T47D (cell line): ENCODE results near the gene GLT8D2.

Source experiments
- DNase-seq, 2 experiments: peaks; one replicate each; pipeline versions ENCODE4 v3.0.0 to v3.0.0-alpha.2; 2011 to 2012; ENCODE audit warnings: low read depth in 1 of 2, low spot score in 1 of 2
- JUND ChIP-seq: IDR thresholded peaks from 2 replicates; pipeline ENCODE4 v1.6.1; 2012; ENCODE audit warnings: low read depth
- in situ Hi-C: cut with HindIII; loops from 2 replicates; pipeline ENCODE4 v1.10.0; 2016; ENCODE audit warnings: low sequenced_read_pairs, low pct_unique_long_range_greater_than_20kb

The GLT8D2 gene

DNA sequence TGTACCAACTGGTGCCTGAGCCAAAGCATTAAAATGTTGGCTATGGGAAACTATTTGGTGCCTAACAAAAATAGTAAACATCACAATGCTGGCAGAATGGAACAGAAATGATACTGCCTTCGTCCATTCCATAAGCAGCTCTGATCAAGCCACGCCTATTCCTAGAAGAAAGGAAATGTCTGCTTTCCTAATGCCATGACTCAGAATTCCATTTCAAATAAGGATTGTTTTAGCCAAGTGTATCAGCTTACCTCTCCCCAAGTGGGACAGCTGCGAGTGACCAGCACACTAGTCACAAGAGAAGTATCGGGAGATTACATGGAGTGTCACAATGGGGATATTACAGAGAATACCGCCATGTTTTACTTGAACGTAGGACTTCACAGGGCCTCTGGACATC lies 38.7 kb downstream of the GLT8D2 start:
- no peak for DNase-seq
- in situ Hi-C loops: no loop called here
- TF ChIP-seq JUND: no peak

DNA sequence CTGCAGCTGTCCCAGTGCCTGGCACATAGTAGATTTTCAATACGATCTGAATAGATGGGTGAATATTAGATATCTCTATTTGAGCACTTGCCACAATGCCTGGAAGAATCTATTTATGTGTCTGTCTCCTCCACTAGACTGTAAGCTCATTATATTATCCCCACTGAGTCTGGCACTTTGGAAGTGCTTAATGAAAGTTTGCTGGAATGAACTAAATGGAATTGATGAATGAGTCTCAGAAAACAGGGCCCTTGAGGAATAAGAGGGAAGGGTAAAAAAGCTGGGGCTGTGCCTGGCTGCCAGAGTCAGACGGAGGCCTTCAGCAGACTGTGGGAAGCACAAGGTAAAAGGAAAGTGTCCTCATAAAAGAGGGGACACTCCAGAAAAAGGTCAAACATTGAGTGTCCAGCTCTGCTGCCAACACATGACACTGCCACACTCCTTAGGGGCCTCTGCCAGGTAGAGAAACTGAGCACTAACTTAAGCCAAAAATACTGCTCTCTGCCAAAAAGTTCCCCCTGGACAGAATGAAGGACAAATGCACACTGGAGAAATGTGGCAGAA lies 39.3 kb downstream of the GLT8D2 start:
- no peak for DNase-seq
- TF ChIP-seq JUND: no peak
- in situ Hi-C loops: no loop called here

DNA sequence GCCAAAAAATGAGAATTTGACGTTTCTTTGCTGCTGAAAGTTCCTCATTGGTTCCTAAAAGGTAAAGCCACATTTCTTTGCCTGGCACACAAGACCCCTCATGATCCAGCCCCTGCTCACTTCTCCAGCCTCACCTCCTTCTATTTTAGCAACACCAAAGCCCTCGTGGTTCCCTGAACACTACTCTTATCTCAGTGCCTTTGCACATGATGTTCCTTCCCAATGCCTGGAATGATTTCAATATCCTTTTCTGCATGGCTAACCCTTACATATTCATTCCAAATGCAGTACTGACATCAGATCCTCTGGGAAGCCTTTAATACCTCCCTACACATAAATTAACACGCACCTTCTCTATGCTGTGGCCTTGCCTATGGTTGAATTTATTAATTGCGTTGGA lies 39.9 kb downstream of the GLT8D2 start:
- no peak for DNase-seq
- in situ Hi-C loops: no loop called here
- no peak for TF ChIP-seq JUND

DNA sequence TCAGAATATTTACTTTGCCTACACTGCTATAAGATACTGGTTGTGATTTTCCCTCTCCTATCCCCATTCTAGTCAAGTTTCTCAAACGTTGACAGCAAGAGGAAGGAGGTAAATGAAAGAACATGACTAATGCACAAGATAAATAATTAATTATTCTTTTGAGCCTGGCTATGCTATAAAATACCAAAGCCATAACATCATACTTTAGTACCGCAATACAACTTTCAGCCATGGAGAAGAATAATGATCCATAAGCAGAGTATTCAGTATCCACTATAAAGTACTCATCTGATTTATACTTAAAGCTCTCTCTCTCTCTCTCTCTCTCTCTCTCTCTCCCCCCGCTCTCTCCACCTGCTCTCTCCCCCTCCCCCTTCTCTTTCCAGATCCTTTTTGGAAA lies 43.1 kb downstream of the GLT8D2 start:
- DNase-seq: no peak
- in situ Hi-C loops: no loop called here
- no peak for TF ChIP-seq JUND

DNA sequence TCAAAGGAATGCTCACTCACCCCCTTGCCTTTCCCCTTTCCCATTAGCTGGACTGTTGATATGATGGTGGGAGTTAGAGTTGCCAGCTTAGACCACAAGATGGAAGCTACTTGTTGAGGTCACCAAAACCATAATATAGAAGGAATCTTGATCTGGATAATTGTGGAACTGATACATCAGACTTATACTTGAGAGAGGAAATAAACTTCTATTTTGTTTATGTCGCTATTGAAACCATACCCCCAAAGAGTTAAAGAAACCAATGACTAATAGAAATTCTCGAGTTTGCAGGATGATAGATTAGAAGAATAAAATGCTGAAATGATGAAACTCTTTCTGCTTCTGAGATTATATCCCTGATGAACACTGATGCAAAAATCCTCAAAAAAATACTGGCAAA lies 46.4 kb downstream of the GLT8D2 start:
- no peak for DNase-seq
- no peak for TF ChIP-seq JUND
- in situ Hi-C loops: no loop called here

DNA sequence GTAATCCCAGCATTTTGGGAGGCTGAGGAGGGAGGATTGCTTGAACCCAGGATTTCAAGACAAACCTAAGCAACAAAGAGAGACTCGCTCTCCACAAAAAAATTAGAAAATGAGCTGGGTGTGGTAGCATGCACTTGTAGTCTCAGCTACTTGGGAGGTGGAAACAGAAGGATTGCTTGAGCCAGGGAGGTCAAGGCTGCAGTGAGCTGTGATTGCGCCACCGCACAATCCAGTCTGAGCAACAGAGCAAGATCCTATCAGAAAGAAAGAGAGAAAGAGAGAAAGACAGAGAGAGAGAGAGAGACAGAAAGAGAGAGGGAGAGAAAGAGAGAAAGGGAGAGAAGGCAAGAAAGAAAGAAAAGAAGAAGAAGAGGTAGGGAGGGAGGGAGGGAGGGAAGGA lies 47.3 kb downstream of the GLT8D2 start:
- no peak for DNase-seq
- in situ Hi-C loops: no loop called here
- TF ChIP-seq JUND: no peak

DNA sequence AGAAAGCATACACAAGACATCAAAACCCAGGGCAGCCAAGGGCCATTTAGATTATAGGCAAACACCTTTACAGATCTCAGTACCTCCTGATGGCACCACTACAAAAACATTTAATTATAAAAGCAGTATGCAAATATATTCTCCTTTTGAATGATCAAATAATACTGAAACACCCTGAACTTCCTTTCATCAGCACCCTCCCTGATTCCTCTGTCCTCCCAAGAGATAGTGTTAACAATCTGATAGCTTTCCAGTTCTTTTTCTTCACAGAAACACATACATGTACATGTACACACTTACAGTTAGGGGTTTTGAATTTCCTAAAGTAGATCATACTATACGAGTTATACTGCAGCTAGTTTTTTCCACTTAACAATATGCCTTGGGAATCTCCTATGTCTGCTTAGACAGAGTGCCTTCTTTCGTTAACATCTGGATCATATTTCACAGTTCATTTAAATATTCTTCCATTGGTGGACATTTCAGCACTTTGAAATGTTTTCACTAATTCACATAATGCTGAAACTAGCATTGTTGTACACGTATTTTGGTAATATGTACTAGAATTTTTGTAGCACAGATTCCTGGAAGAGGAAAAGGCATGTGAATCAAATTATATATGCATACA lies 49.1 kb downstream of the GLT8D2 start:
- in situ Hi-C loops: no loop called here
- DNase-seq: no peak
- no peak for TF ChIP-seq JUND

DNA sequence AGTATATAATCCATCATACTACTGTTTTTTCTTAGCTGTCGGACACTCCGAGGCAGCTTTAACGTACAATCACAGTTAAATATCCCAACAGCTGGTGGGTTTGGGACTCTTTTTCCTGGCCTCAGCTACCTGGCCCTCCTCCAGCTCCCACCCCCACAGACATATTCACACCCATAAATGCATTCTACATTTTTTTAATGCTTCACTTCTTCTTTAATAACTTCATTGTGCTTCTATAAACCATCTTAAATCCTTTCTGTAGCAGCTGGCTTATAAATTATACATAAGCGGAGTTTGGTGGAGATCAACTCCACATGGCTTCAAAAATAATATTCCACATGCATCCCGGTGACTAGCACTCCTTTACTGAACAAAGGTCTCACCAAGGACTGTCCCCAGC lies 51.0 kb downstream of the GLT8D2 start:
- no peak for TF ChIP-seq JUND
- no peak for DNase-seq
- in situ Hi-C loops: no loop called here

DNA sequence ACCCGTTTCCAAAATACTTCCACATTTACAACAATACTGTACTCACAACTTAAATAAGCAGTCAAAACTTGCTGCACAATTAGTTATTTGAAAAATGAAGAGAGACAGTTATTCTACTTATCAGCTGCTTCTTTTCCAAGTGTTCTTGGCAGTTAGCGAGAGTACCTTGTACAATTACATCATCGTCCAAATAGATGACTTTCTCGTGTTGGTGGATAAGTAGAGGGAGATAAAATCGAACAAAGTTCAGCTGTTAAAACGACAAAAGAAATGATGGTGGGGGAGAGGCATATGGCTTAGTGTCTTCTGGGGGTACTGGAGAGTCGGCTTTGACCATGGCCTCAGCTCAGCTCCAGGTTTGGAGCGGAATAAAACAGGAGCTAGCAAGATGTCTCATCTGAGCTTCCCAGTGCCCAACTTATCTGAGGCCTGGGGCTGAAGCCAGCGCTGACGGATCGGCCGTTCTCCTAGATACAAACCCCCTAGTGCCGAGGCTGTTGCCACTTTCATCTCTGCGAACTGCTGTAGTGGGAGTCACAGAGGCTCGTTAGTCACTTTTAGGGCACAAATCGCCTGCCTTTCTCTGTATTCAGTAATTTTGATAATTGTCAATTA lies 52.6 kb downstream of the GLT8D2 start:
- no peak for TF ChIP-seq JUND
- in situ Hi-C loops: no loop called here
- no peak for DNase-seq

DNA sequence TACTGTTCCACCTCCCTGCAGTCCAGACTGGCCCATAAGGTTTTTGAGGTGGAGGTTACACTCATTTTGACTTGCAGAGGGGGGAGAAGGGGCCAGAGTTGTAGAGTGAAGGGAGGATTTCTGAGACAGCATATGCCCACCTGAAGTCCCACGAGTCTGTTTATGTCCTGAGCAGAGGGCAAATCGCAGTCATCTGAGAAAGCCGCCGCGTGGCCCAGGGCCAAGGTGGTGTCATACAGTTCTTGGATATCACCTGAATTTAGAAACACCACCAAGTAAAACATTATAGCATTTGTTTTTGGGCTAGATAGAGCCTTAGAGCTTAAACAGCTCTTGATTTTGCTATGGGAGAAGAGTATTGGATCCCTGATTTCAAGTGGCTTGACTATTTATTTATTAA lies 53.4 kb downstream of the GLT8D2 start:
- DNase-seq: no peak
- in situ Hi-C loops: no loop called here
- no peak for TF ChIP-seq JUND

DNA sequence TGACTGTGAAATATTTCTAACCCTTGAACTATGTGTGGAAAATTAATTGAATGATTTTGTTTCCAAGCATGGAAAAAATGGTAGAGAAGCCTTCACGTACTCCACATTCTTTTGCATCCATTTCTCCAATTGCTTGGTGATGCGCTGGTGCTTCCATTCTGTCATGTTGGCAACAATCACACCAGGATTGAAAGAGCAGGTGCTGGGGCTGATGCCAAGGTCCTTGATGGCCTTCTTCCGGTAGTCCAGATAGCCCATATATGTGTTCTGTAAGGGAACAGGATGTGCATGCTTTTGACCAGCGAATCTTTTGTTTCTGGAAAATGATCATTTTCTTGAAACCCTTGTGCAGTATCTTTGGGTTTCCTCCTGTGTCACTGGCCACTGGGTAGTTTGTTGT lies 55.8 kb downstream of the GLT8D2 start:
- no peak for DNase-seq
- in situ Hi-C loops: no loop called here
- TF ChIP-seq JUND: no peak

DNA sequence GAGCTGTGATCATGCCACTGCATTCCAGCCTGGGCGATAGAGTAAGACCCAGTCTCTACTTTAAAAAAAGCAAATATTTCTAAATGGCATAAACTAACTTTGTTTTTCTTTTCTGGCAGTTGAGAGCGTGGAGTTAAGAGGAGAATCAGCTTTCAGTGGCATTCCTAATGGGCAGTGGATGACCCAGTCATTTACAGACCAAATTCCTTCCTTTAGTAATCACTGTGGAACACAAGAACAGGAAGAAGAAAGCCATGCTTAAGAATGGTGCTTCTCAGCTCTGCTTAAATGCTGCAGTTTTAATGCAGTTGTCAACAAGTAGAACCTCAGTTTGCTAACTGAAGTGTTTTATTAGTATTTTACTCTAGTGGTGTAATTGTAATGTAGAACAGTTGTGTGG lies 63.2 kb downstream of the GLT8D2 start:
- no peak for TF ChIP-seq JUND
- no peak for DNase-seq
- in situ Hi-C loops: no loop called here

DNA sequence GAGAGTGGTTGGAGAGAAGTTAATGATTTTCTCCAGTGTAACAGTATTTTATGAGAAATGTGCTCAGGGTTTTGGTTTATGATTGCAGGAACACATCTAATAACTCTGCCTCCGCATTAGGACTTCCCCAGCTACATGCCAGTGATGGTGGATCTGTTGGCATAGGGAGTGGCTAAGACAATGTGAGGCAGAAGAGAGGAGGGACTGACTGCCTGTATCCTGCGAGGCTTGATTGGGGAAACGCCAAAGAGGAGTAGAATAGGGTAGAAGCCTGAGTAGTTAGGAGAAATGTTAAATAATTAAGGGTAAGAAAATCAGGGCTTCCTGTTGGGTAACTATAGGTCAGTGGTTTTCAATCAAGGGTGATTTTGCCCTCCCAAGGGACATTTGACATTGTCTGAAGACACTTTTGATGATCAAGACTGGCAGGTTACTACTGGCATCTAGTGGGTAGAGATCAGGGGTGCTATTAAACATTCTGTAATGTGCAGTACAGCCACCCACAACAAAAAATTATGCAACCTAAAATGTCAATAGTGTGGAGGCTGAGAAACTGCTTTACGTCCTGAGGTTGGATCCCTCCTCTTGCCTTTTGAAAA lies 71.5 kb downstream of the GLT8D2 start:
- TF ChIP-seq JUND: no peak
- DNase-seq: no peak
- in situ Hi-C loops: no loop called here
